GM21447 (cell line): ENCODE measurements around the gene FHL2.
A peak's percentile ranks its signal among the peaks of the same experiment; 100 is the strongest.
"Not testable (repeated sequence)": the region's sequence is repeated elsewhere in the genome, so short reads cannot be mapped to it uniquely, and the experiment has no call there.

ENCODE experiments used
- ATAC-seq: cut with Tn5 transposase; IDR thresholded peaks from one replicate; pipeline ENCODE4 v1.9.1; 2021; ENCODE audit not compliant: unreplicated experiment

FHL2 gene

DNA sequence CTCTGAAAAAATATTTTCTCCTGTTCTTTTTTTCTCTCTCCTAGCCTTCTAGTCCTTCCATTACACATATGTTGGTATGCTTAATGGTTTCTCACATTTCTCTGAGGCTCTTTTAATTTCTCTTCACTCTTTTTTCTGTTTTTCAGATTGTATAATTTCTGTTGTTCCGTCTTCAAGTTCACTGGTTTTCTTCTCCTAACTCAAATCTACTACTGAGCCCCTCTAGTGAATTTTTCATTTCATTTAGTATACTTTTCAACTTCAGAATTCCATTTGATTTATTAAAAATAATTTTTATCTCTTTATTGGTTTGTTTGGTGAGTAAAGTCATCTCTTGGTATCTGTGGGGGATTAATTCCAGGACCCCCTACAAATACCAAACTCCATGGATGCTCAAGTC, 41.7 kb downstream of the FHL2 start:
- ATAC-seq: no peak

DNA sequence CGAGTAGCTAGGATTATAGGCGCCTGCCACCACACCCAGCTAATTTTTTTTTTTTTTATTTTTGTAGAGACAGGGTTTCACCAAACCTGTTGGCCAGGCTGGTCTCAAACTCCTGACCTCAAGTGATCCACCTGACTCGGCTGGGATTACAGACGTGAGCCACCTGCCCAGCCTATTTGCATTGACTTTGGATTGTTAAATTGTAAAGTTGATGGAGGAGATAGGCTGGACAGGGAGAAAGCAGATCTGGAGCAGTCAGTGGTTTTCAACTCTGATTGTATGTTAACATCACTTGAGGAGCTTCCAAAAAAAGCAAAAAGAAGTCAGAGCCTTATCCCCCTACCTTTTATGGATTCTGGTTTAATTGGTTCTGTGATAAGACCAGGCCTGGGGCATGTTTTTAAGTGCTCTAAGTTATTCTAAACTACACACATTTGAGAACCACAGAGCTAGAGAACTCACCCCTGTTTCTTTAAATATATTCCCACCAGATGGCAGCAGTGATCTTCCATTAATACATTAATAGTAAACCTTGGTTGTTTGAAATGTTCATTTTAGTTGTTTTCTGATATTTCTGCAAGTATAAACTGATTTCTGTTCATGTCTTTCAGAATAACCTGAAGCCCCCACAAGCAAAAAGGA, 54.0 kb downstream of the FHL2 start:
- ATAC-seq: no peak

DNA sequence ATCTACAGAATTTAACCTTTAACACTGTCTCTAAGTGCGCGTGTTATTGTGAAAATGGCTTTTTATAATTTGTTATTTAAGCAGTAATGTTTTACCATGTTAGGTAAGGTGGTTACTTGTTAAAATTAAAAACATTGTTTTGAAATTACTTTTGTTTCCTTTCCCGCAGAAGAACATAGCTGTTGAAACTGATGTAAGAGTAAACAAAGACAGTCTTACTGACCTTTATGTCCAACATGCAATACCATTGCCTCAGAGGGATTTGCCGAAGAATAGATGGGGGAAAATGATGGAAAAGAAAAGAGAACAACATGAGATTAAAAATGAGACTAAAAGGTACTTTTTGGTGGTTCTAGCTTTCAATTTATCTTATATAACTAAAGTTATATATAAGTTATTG, 59.4 kb downstream of the FHL2 start:
- no peak for ATAC-seq

DNA sequence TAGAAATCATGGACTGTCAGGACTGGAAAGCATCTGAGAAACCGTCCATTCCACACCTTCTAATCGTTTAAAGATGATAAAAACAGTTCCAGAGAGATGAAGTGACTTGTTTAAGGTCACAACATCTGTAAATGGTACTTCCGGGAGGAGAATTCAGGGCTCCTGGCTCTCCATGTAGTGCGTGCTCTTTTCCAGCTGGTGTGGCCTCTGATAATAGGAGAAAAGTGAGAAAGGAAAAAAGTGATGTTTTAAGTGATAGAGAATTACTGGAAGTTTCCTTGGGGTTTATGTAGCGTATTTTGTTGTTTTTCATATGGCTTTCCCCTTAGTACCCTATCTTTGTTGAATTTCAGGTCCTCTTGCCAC, 60.8 kb downstream of the FHL2 start:
- peak; percentile 15 for ATAC-seq

DNA sequence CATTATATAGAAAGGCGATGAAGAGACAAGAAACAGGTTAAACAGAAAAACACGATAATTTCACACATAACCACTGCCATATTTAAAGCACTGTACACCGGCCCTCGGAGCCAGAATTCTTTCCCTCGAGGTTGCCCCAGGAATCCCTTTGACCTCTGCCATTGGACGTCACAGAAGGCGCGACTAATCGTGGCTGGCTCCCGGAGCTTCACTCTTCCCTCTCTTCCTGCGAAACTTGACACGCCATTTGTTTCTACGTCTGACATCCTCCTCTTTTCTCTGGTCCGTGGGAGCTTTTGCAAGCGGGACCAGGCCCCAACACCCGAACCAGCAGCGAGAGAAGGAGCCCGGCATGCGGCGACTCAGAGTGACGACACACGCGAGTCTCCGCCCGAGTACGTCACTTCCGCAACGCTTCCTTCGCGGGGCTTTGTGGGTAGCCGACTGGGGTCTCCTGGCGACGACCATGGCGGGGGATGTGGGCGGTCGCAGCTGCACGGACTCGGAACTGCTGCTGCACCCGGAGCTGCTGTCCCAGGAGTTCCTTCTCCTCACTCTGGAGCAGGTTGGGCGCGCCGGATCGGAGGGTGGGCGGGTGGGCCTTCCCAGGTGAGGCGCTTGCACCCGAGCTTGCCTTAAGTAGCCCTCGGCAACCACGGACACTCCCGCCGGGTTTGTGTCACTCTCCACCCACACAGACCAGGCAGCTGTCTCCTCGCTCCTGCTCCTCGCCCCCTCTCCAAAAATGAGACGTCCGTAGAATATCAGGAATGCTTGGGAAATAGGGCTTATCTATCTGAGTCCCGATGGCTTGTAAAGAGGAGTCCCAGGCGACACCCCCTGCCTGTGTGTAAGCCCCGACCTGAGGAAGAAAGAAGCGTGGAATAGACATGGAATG, 61.5 kb downstream of the FHL2 start, which contains the start of gene C2orf49:
TSS of gene C2orf49 (plus strand) at position 419 of the 898 bp plus-strand sequence. CDS start at position 467, 48 bp downstream.
- ATAC-seq: peak; percentile 90

DNA sequence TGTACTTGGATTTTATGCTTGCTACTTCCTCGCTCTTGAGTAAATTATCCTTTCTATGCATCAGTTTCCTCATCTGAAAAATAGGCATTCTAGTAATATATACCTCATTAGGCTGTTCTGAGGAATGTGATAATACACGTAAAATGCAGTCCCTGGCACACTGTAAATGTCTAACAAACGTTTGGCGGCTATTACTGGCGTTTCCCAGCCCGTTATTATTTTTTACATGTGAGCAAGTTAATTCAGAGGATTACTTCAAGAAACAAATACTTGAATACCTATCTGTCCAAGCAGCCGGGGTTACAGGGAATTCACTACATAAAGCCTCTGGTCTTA, 62.1 kb downstream of the FHL2 start:
- ATAC-seq: no peak

DNA sequence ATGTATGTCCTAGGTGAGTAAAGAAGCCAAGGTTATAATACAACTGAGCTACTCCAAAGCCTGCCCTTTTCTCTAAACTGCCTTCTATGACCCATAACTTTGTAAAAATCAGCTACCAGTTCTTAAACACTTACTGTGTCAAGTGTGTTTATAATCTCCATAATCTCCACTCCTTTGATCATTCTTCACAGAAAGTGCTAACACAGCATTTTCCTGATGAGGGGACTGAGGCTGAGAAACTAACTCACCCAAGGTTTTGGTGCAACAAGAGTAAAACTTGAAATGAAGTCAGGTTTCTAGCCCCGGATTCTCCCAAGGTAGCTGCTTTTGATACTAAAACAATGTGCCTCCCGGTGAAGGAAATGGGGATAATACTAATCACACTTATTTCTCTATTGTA, 63.4 kb downstream of the FHL2 start:
- no peak for ATAC-seq

DNA sequence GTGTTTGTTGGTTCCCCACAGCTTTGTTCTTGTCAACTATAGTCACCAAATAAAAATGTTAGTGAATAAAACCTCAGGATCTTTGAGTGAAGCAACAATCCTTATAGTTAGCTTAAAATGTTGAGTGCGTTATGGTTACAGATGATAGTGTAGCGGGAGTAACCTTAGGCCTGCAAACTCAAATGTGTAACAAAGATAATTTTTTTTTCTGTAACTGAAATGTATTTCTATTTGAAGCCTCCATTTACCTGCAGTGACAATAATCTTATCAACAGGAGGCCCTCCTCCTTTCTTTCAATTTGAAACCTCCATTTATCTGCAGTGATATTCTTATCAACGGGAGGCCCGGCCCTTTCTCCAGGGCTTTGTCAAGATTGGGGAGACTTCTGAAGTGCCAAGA, 64.6 kb downstream of the FHL2 start:
- no peak for ATAC-seq

DNA sequence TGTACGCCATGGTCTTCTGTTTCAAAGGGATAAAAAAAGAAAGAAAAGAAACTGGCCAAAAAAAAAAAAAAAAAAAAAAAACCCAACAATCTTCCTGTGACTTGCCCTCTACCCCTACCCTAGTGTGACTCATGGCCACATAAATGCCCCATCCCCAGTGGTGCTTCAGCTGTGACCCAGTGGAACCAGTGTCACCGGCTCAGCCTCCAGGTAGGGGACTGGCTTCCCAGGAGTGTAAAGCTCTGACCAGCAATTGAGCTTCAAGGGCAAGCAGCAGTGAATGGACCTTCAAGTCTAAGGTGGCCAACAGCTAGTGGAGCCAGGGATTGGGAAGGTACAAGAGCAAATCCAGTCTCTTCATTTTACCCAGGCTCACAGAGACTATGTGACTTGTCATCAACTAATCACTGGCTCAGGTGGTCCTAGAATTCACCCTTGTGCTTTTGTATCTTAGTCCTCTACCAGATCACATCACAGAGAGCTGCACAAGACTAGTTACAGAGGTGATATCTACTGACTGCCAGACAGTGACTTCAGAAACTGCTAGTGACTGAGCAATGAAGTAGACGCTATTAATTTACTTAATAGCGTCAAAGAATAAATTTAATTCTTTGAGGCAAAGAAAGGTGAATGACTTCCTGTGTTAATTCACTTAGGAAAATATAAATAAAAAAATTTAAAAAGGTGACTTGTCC, 68.0 kb downstream of the FHL2 start:
- no peak for ATAC-seq

DNA sequence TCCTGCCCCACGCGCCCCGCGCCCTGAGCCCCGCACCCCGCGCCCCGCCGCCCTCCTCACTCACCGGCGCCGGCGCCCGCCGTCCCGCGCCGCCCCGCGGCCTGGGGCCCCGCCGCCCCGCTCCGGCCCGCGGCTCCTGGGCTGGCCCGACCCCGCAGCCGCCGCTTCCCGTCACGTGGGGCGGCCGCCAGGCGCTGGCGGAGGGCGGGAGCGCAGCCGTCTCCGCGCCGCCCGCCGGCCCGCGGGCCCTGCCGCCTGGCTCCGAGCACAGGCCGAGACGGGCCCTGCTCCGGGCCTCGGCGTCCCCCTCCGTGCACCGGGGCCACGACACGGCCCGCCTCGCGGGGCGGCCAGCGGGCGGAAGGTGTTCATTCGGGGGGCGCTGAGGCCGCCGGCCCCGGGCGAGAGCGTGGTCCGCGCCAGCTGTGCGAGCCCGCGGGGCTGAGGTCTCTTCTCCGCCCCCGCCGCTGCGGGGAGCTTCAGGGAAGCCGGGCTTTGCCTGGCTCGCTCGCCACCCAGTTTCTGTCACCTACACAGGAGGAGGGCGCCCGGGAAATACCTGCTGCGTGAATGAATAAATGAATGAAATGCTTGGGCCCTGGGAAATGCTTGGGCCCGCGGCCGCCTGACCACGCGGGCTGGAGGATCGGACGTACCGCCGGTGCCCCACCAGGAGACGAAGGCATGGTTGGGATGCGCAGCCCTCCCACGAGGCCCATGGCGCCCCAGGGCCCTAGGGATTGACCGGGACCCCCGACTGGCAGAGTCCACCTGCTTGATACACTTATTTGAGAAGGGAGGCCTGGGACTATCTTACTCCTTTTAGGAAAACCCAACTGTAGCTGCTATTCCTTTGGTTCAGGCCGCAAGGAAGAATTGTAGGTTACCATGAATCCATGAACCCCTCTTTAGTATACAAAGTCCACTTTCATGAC, 69.0 kb downstream of the FHL2 start, which contains the start of gene TGFBRAP1:
TSS of gene TGFBRAP1 (minus strand) at position 175 of the 935 bp plus-strand sequence. CDS start 21,434 bp downstream, outside the sequence.
- peak; percentile 62 for ATAC-seq

DNA sequence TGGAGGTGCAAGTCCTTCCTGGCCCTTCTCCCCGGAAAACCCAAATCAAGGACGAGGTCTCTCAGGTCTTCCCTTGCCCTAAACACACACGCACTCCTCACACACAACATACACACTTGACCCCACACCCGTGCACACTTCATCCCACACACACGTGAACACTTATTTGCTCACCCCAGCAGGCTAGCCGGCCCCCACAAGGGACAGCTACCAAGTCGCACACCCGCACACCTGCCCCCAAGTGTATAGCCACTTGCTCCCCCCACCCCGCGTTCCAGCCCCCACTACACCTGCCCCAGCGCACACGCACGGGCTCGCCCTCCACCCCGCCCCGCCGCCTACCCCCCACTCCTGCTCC, 69.7 kb downstream of the FHL2 start:
- ATAC-seq: no peak

DNA sequence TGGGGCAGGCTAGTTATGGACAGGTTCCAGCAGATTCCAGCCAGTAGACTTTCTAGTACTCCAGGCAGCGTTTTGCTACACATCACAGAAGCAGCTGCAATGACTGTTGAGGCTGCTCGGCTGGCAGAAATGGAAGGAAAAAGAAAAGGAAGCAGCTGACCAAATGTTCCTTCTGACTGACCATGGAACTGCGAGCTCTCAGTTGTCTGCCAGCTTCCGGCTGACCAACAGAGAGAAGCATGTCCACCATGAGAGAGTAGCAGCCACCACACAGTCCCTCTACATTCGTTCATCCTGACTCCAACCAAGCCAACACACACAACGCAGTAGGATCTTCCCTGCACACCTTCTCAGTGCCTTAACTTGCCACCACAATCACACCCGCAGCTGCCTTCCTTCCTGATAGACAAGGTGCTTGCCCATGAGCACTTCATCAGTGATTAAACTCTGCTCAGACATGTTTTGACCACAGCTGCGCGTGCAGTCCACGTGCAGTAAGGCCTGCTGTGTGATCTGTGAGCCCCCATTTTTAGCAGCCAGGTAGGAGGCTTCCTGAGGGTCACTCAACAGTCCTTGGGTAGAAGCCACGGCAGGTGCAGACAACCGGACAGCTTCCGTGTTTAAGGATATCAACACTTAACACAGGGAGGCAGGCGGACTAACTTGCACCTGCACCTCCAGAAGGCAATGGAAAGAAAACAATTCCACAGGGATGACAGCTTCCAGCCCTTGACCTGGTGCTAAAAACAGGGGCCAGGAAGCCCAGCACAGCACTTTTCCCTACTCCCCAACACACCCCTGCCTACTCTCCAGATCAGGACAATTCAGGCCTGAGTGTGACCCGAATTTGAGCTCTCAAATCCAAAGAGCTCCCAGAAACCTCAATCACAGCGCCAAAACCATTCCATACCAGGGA, 70.3 kb downstream of the FHL2 start:
- ATAC-seq: peak; percentile 29

DNA sequence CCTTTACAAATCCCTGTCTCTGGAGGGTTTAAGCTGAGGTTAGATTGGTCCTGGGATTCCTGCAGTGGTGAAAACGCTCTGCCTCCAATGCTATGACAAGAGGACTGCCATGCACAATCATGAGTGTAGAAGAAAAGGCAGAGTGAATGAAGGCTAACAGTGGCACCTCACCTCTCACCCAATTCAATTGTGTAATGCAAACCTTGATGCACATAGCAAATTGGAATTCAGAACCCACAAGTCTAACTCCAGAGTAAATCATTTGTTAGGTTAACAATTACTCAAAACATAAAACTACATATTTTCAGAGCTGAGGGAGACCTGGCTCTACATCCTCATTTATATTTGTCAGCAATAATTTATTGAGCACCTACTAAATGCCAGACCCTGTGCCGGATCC, 71.2 kb downstream of the FHL2 start:
- no peak for ATAC-seq

DNA sequence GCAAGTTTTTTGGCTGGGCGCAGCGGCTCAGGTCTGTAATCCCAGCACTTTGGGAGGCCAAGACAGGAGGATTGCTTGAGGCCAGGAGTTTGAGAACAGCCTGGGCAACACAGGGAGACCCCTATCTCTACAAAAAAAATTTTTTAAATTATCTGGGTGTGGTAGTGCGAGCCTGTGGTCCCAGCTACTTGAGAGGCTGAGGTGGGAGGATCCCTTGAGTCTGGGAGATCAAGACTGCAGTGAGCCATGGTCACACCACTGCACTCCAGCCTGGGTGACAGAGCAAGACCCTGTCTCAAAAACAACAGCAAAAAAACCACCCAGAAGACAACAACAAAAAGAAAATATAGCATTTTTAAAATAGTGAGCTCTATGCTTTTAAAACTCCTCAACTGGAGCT, 71.6 kb downstream of the FHL2 start:
- not testable (repeated sequence) for ATAC-seq

DNA sequence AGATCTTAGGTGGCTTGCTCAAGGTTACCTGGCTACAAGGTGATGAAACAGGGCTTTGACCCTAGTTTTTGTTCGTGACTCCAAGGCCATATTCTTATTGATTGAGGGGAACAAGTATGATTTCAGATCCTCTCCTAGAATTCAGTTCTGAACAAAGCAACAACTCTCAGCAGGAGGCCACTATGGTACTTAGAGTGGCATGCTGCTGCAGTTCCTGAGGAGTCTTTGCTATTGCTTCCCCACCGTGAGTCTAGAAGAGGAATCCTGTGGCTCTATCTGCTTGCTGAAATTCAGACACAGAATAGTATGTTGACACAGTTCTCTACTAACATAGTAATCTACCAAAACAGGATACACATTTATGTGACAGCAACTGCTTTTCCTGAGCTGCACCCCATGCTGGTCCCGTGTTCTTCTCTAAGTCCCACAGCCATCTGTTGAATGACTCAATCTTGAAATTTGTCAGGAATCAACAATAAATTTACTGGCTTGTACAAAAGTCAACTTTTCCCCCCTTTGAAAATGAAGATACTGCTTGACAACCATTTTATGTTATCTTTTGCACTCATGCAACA, 73.4 kb downstream of the FHL2 start:
- no peak for ATAC-seq

DNA sequence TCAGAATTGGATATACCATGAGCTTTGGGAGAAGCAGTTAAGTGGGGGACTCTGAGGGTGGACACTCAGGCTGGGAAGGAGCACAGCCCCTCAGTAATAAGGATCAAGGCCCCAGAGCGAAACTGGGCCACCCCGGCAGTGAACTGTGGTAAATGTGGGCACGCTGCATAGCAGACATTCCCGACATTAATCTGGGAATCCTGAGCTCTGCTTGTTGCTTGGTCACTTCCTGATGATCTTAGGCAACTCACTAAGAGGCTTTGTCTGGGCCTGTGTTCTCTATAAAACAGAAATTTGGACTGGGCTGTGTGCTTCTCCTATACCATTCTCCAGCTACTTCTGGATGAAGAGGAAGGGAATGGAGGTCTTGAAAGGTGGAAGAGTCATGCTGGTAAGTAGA, 74.1 kb downstream of the FHL2 start:
- ATAC-seq: no peak

DNA sequence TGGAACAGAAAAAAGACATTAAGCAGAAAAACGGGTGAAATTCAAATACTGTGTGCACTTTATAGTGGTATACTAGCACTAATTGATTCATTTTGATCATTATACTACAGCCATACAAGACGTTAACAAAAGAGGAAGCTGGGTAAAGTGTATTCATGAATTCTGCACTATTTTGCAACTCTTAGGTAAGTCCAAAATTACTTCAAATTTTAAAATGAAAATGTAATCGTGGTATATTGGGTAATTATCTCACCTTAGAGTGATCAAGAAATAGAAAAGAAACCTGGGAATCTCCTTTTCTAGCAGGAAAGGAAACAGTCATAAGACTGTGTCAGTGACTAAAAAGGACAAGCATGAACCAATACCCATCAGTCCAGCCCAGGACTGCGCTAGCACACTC, 74.8 kb downstream of the FHL2 start:
- ATAC-seq: no peak

DNA sequence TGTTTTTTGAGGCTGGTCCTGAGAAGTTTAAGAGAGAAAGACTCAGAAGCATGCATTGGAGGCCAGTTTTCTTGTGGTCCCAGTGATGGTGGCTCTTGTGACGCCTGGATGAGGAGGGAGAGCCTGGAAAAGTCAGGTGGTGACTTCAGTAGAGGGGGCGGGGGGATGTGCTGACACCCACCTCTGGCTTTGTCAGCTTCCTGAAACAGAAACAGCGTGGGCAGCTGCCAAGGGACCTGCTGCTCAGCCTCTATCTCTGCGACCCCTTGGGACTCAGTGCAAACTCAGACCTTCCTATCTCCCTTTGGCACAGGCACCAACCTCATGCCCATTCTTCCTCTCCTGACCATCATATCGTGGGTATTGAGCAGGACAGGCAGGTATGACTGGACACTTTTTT, 75.7 kb downstream of the FHL2 start:
- ATAC-seq: no peak

DNA sequence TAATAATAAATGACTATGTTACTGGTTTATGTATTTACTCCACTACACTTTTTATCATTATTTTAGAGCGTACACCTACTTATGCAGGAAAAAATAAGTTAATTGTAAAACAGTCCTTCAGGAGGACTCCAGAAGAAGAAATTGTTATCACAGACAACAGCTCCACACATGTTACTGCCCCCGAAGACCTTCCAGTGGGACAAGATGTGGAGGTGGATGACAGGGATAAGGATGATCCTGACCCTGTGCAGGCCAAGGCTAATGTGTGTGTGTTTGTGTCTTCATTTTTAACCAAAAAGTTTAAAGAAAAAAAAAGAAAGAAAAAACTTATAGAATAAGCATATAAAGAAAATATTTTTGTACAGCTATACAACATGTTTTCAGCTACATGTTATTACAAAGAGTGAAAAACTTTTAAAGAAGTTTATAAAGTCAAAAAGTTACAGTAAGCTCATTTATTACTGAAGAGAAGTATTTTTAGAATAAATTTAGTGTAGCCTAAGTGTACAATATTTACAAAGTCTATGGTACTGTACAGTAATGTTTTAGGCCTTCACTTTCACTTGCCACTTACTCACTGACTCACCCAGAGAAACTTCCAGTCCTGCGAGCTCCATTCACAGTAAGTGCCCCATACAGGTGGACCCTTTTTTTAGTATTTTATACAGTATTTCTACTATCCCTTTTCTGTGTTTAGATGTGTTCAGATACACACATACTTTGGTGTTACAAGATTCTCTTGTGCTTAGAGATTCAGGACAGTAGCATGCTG, 76.8 kb downstream of the FHL2 start:
- ATAC-seq: peak; percentile 39
